Astrocyte (in vitro differentiated cells and primary cell): ENCODE results near the gene CATSPERZ. TPM values are rescaled to one million over a fixed set of nuclear protein-coding genes. Genes with fewer than 3 reads are reported as not detected.

Experiments
- DNase-seq: peaks from one replicate; pipeline ENCODE4 v3.0.0-alpha.2; 2010; ENCODE audit warnings: low read depth
- FAIRE-seq: peaks from 2 replicates; lab custom pipeline; 2011; peaks lifted over from hg19 to GRCh38; lab: Jason Lieb, UNC
- H2AFZ ChIP-seq: 2 replicates; pipeline ENCODE4 v1.6.0; 2012; ENCODE audit warnings: low read depth, low read length, inconsistent platforms
- H3K27ac ChIP-seq: 2 replicates; pipeline ENCODE4 v1.5.1; 2011; ENCODE audit warnings: low read depth, low read length, inconsistent platforms
- H3K27me3 ChIP-seq: 2 replicates; pipeline ENCODE4 v1.6.0; 2011; ENCODE audit warnings: low read length, inconsistent platforms; ENCODE audit not compliant: insufficient read depth
- H3K36me3 ChIP-seq: 2 replicates; pipeline ENCODE4 v1.5.1; 2011; ENCODE audit warnings: low read length, inconsistent platforms; ENCODE audit not compliant: insufficient read depth
- H3K4me1 ChIP-seq: 2 replicates; pipeline ENCODE4 v1.5.1; 2011; ENCODE audit warnings: low read length, inconsistent platforms; ENCODE audit not compliant: insufficient read depth
- H3K4me2 ChIP-seq: 2 replicates; pipeline ENCODE4 v1.6.0; 2012; ENCODE audit warnings: low read length, inconsistent platforms
- H3K4me3 ChIP-seq: 2 replicates; pipeline ENCODE4 v1.5.1; 2011; ENCODE audit warnings: low read depth, mild to moderate bottlenecking, low read length, inconsistent platforms; ENCODE audit not compliant: insufficient read depth
- H3K79me2 ChIP-seq: 2 replicates; pipeline ENCODE4 v1.6.0; 2012; ENCODE audit warnings: mild to moderate bottlenecking, low read length, inconsistent platforms; ENCODE audit not compliant: insufficient read depth
- H3K9ac ChIP-seq: 2 replicates; pipeline ENCODE4 v1.6.0; 2012; ENCODE audit warnings: mild to moderate bottlenecking, low read length, inconsistent platforms
- H3K9me3 ChIP-seq: 2 replicates; pipeline ENCODE4 v1.5.1; 2012; ENCODE audit warnings: low read depth, mild to moderate bottlenecking, low read length, inconsistent platforms; ENCODE audit not compliant: insufficient read depth
- H4K20me1 ChIP-seq: 2 replicates; pipeline ENCODE4 v1.6.0; 2012; ENCODE audit warnings: low read length, inconsistent platforms; ENCODE audit not compliant: insufficient read depth
- H3K27ac Mint-ChIP-seq: one replicate; pipeline ENCODE4 v1.8.0; 2021; ENCODE audit warnings: mild to moderate bottlenecking, mixed read lengths; ENCODE audit not compliant: unreplicated experiment
- H3K27me3 Mint-ChIP-seq: one replicate; pipeline ENCODE4 v1.8.0; 2021; ENCODE audit warnings: low read depth, mixed read lengths; ENCODE audit not compliant: unreplicated experiment
- H3K36me3 Mint-ChIP-seq: one replicate; pipeline ENCODE4 v1.8.0; 2021; ENCODE audit warnings: low read depth, mixed read lengths; ENCODE audit not compliant: unreplicated experiment
- H3K4me1 Mint-ChIP-seq: one replicate; pipeline ENCODE4 v1.8.0; 2021; ENCODE audit warnings: low read depth, mixed read lengths; ENCODE audit not compliant: unreplicated experiment
- H3K4me3 Mint-ChIP-seq: one replicate; pipeline ENCODE4 v1.8.0; 2021; ENCODE audit warnings: mild to moderate bottlenecking, moderate library complexity, mixed read lengths; ENCODE audit not compliant: unreplicated experiment
- H3K9me3 Mint-ChIP-seq: one replicate; pipeline ENCODE4 v1.8.0; 2021; ENCODE audit warnings: mild to moderate bottlenecking, mixed read lengths; ENCODE audit not compliant: unreplicated experiment
- CTCF ChIP-seq: IDR thresholded peaks from 2 replicates; pipeline ENCODE4 v1.5.1; 2011; ENCODE audit warnings: low read depth, mild to moderate bottlenecking, inconsistent platforms, low read length, moderate library complexity; ENCODE audit not compliant: insufficient read depth
- EZH2 ChIP-seq: IDR thresholded peaks from 2 replicates; pipeline ENCODE4 v1.6.1; 2012; ENCODE audit warnings: mild to moderate bottlenecking, low read length, inconsistent platforms; ENCODE audit not compliant: insufficient read depth
- total RNA-seq: library from RNA; stranded (reverse); gene quantifications from 2 replicates; pipeline ENCODE4 v1.2.1, GENCODE V29; 2021

Gene CATSPERZ
- total RNA-seq, 1 donor from 2014 or later, result not detected

- Histone ChIP-seq H3K27me3 (no peaks in the 10 kb centered on the region), H3K4me1 (peaks cover 8% of the 10 kb centered on the region), H3K9me3 (no peaks in the 10 kb centered on the region), H2AFZ (no peak overlapping the region), H3K9ac (no peak overlapping the region), H3K27ac (no peak overlapping the region), H3K4me2 (no peak overlapping the region), H4K20me1 (no peaks in the 10 kb centered on the region), H3K4me3 (no peak overlapping the region), H3K79me2 (no peaks in the 10 kb centered on the region), H3K36me3 (no peaks in the 10 kb centered on the region)
- Mint-ChIP-seq H3K9me3 (no peaks in the 10 kb centered on the region), H3K4me1 (no peaks in the 10 kb centered on the region), H3K27ac (no peak overlapping the region), H3K27me3 (peaks cover 23% of the 10 kb centered on the region), H3K4me3 (no peak overlapping the region), H3K36me3 (no peaks in the 10 kb centered on the region)
- FAIRE-seq (no peak), DNase-seq (no peak)
- TF ChIP-seq CTCF (no peak), EZH2 (no peak)
Measured at GRCh38 chr11:64343767-64344559, 43.8 kb downstream of the CATSPERZ start.

GRCh38 chr11:64344787-64345186, 44.6 kb downstream of the CATSPERZ start:
- no peak overlapping the region for H3K27ac ChIP-seq
- no peak overlapping the region for H2AFZ ChIP-seq
- Mint-ChIP-seq H3K27ac (no peak overlapping the region), H3K4me1 (no peaks in the 10 kb centered on the region), H3K9me3 (no peaks in the 10 kb centered on the region), H3K27me3 (peaks cover 17% of the 10 kb centered on the region), H3K4me3 (no peak overlapping the region), H3K36me3 (no peaks in the 10 kb centered on the region)
- H3K36me3 ChIP-seq, result no peaks in the 10 kb centered on the region
- H3K4me1 ChIP-seq, result peaks cover 8% of the 10 kb centered on the region
- TF ChIP-seq CTCF (no peak), EZH2 (no peak)
- H4K20me1 ChIP-seq, result no peaks in the 10 kb centered on the region
- no peak overlapping the region for H3K4me3 ChIP-seq
- H3K79me2 ChIP-seq, result no peaks in the 10 kb centered on the region
- no peak overlapping the region for H3K4me2 ChIP-seq
- H3K9me3 ChIP-seq, result no peaks in the 10 kb centered on the region
- no peak overlapping the region for H3K9ac ChIP-seq
- FAIRE-seq (no peak), DNase-seq (no peak)
- H3K27me3 ChIP-seq, result no peaks in the 10 kb centered on the region

- no peak overlapping the region for H2AFZ ChIP-seq
- H3K4me1 Mint-ChIP-seq, result no peaks in the 10 kb centered on the region
- H3K4me3 ChIP-seq, result no peak overlapping the region
- no peaks in the 10 kb centered on the region for H3K9me3 Mint-ChIP-seq
- TF ChIP-seq EZH2 (no peak), CTCF (no peak)
- no peaks in the 10 kb centered on the region for H4K20me1 ChIP-seq
- peaks cover 18% of the 10 kb centered on the region for H3K27me3 Mint-ChIP-seq
- H3K27ac ChIP-seq, result no peak overlapping the region
- H3K27me3 ChIP-seq, result no peaks in the 10 kb centered on the region
- no peak overlapping the region for H3K9ac ChIP-seq
- FAIRE-seq, result no peak
- H3K36me3 ChIP-seq, result no peaks in the 10 kb centered on the region
- H3K4me2 ChIP-seq, result no peak overlapping the region
- H3K9me3 ChIP-seq, result no peaks in the 10 kb centered on the region
- H3K79me2 ChIP-seq, result no peaks in the 10 kb centered on the region
- H3K4me1 ChIP-seq, result peaks cover 1% of the 10 kb centered on the region
- no peaks in the 10 kb centered on the region for H3K36me3 Mint-ChIP-seq
- no peak for DNase-seq
- H3K4me3 Mint-ChIP-seq, result no peak overlapping the region
- H3K27ac Mint-ChIP-seq, result no peak overlapping the region
Measured at GRCh38 chr11:64347193-64347867, 47.2 kb downstream of the CATSPERZ start.
